ENCODE measurements around the gene QRFP. TPM values are rescaled to one million over a fixed set of nuclear protein-coding genes. Genes with fewer than 3 reads are reported as not detected.
"Not testable (repeated sequence)": the region's sequence is repeated elsewhere in the genome, so short reads cannot be mapped to it uniquely, and the experiment has no call there.

QRFP gene
- total RNA-seq, 2 experiments from 2014 or later = not detected

DNA sequence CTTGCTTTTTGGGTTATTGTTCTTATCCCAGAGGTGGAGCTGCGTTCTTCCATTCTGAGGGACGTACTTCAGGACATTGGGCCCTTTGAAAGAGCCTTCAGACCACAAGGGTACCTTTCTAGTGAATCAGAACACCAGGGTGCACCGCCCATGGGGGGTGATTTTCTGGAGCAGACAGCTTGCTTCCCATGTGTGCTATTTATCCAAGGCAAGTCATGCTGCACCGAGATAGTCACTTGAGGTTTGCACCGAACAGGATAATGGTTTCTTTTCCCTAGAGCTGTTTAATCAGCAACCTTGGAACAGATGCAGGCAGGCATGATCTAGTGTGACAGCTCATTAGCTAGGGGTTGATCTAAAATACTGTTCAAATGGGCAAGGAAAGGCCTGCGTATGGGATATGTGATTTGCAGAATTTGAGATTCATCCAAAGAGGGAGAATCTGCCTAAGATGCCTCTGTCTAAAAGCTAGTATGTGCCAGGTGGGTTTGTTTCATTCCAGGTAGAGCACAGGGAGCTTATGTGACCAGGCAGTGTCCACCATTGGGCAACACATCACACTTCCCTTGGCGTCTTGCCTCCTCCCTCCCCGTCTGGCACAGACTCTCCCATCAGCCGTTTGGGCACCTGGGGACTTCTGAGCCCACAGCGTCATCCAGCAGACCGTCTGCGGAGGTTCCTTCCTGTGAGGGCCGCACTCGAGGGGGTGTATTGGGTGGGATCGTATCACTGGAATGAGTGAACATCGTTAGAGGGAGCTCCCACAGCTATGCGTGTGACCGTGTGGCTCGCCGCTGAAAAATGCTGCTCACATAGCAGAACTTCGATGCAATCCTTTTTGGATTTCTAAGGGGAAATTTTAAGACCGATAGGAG, 38.5 kb downstream of the QRFP start:
- Mint-ChIP-seq H3K36me3 (ENCODE audit: low read depth) (peaks cover 4% of the 10 kb centered on the region), H3K4me1 (no peaks in the 10 kb centered on the region), H3K4me3 (no peak overlapping the region), H3K27me3 (no peaks in the 10 kb centered on the region), H3K27ac (no peak overlapping the region), H3K9me3 (no peaks in the 10 kb centered on the region)
- POLR2A ChIA-PET = no interaction called here
- no peak for DNase-seq
- CTCF ChIA-PET = interaction anchor here (0.8 kb wide), 1 partner anchor 22 kb away, joined by 3 read pairs; no protein-coding TSS in a partner anchor

DNA sequence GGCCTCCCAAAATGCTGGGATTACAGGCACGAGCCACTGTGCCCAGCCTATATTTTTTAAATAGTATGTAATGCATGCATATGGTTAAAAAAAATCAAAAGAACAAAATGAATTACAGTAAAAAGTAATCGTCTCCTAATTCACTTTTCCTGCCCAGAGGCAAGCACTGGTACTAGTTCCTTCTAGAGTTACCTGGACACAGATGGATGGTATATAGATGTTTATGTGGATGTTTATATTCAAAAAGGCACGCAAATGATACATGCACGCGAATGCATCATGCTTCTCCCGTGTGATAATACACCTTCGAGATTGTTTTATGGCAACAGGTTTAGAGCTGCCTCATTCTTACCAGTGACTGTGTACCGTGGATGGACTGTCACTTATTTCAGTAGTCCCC, 40.1 kb downstream of the QRFP start:
- Mint-ChIP-seq H3K27ac (no peak overlapping the region), H3K36me3 (ENCODE audit: low read depth) (peaks cover 4% of the 10 kb centered on the region), H3K4me3 (no peak overlapping the region), H3K4me1 (no peaks in the 10 kb centered on the region), H3K27me3 (no peaks in the 10 kb centered on the region), H3K9me3 (no peaks in the 10 kb centered on the region)
- ChIA-PET CTCF (no interaction called here), POLR2A (no interaction called here)
- no peak for DNase-seq

DNA sequence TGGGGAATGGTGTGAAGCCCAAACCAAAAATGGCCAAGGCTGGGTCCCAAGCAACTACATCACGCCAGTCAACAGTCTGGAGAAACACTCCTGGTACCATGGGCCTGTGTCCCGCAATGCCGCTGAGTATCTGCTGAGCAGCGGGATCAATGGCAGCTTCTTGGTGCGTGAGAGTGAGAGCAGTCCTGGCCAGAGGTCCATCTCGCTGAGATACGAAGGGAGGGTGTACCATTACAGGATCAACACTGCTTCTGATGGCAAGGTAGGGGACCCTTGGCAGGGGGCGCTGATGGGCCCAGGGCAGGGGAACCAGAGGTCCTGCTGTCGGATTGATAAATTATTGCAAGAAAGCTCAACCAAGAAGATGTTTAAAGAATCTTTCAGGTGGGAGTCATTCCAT, 41.8 kb downstream of the QRFP start:
- Mint-ChIP-seq H3K4me1 (no peaks in the 10 kb centered on the region), H3K4me3 (no peak overlapping the region), H3K27me3 (no peaks in the 10 kb centered on the region), H3K27ac (no peak overlapping the region), H3K36me3 (ENCODE audit: low read depth) (peaks cover 4% of the 10 kb centered on the region), H3K9me3 (no peaks in the 10 kb centered on the region)
- DNase-seq = no peak
- ChIA-PET CTCF (interaction anchor here (0.8 kb wide), 1 partner anchor 11 kb away, joined by 3 read pairs; no protein-coding TSS in a partner anchor), POLR2A (no interaction called here)

DNA sequence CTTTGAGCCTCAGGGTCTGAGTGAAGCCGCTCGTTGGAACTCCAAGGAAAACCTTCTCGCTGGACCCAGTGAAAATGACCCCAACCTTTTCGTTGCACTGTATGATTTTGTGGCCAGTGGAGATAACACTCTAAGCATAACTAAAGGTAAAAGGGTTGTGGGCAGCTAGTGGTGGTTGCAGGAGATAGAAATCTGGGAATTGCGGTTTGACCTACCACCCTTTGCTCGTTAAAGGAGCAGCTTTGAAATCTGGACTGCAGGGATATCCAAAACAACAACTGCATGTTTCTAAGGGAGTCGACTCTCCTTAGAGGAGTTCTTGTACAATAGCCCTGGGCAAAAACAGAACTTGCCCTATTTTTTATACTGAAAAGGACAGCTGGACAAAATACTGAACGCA, 42.5 kb downstream of the QRFP start:
- H3K4me1 Mint-ChIP-seq = no peaks in the 10 kb centered on the region
- no peaks in the 10 kb centered on the region for H3K27me3 Mint-ChIP-seq
- DNase-seq = no peak
- ChIA-PET POLR2A (no interaction called here), CTCF (interaction anchor here (0.8 kb wide), 1 partner anchor 12 kb away, joined by 3 read pairs; no protein-coding TSS in a partner anchor)
- H3K4me3 Mint-ChIP-seq = no peak overlapping the region
- H3K27ac Mint-ChIP-seq = no peak overlapping the region
- no peaks in the 10 kb centered on the region for H3K9me3 Mint-ChIP-seq
- H3K36me3 Mint-ChIP-seq (ENCODE audit: low read depth) = peaks cover 4% of the 10 kb centered on the region

DNA sequence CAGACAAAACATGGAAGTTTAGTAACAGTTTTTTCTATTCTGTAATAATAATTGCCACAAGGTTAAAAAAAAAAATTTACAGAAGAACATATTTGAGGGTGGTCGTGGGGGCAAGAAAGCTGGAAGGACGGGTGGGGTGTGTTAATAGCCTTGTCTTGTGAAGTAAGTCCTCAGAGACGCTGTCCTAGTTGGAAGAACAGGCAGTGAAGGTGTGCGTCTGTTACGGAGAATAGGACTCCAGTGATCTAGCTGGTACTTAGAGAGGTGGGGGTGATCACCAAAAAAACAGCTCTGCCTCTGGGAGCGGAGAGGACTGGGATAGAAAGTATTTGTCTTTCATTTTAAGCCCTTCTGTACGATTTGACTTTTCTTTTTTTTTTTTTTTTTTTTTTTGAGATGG, 43.8 kb downstream of the QRFP start:
- ChIA-PET CTCF (interaction anchor here (0.6 to 0.7 kb wide), 6 partner anchors 12 to 1269 kb away, joined by 3 to 5 read pairs (median 4); no protein-coding TSS in a partner anchor), POLR2A (interaction anchor here (0.8 kb wide), 1 partner anchor 11 kb away, joined by 3 read pairs; no protein-coding TSS in a partner anchor)
- Mint-ChIP-seq H3K36me3 (ENCODE audit: low read depth) (peaks cover 4% of the 10 kb centered on the region), H3K27me3 (no peaks in the 10 kb centered on the region), H3K9me3 (no peaks in the 10 kb centered on the region), H3K4me1 (no peaks in the 10 kb centered on the region), H3K4me3 (no peak overlapping the region), H3K27ac (no peak overlapping the region)
- no peak for DNase-seq

DNA sequence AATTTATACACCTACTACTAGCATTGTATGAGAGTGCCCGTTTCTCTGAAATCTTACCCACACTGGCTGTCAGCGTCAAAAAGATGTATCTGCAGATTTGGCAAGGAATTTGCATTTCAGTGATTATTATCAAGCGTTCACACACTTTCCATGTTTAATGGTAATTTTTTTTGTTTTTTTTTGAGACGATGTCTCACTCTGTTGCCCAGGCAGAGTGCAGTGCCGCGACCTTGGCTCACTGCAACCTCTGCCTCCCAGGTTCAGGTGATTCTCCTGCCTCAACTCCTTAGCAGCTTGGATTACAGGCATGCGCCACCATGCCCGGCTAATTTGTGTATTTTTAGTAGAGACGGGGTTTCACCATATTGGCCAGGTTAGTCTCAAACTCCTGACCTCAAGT, 47.3 kb downstream of the QRFP start:
- POLR2A ChIA-PET = no interaction called here
- Mint-ChIP-seq H3K4me1 (no peaks in the 10 kb centered on the region), H3K27ac (no peak overlapping the region), H3K4me3 (no peak overlapping the region), H3K9me3 (no peaks in the 10 kb centered on the region), H3K27me3 (no peaks in the 10 kb centered on the region), H3K36me3 (ENCODE audit: low read depth) (no peaks in the 10 kb centered on the region)
- DNase-seq = no peak
- CTCF ChIA-PET = no interaction called here

DNA sequence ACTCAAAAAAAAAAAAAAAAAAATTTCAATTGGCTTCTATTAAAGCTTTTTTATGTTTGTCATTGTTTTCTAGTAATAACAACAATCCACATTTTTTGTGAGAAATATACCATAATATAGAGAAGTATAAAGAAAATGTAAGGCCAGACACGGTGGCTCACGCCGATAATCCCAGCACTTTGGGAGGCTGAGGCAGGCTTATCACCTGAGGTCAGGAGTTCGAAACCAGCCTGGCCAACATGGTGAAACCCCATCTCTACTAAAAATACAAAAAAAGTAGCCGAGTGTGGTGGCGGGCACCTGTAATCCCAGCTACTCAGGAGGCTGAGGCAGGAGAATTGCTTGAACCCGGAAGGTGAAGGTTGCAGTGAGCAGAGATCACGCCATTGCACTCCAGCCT, 48.1 kb downstream of the QRFP start:
- DNase-seq; H3K4me1 Mint-ChIP-seq; CTCF ChIA-PET; H3K9me3 Mint-ChIP-seq; H3K36me3 Mint-ChIP-seq (ENCODE audit: low read depth); H3K27me3 Mint-ChIP-seq; H3K4me3 Mint-ChIP-seq; POLR2A ChIA-PET; H3K27ac Mint-ChIP-seq: not testable (repeated sequence)

DNA sequence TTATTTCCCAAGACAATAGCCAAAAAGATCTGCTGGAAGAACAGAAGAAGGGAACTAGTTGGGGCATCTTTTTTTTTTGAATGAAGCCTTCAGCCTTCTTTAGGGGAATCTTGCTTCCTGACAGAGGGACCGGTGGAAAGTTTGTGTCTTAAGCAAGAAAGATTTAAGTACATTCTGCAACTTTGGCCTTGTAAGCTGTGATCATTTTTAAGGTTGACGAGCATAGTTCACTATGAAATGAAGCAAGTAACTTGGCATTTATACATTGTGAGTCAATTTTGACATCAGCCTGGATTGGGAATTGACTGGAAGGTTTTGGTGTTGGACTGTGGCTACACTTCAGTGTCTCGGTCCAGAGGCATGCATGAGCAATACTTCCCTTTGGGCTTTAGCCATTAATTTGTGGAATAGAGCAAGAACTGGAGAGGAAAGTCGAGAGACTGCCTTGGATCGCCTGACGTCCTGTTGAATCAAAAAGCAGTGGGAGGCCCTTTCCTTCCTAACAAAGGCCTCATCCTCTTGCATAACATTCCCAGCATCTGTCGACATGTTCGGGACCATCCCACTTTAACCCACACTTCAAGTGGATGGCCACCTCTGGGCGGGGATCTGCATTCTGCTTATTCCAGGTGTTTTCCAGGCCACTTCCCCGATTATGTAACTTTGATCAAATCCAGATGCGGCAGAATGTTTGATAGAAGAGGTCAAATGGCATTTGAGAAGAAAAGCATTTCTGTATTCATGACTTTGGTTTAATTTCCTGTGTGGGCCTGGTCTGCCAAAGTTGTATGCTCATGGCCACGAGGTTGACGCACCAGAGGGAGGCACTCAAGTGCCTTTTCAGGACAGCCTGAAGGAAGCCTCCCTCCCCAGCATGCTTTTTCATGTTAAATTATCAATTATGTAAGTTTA, 49.0 kb downstream of the QRFP start:
- no peaks in the 10 kb centered on the region for H3K27me3 Mint-ChIP-seq

DNA sequence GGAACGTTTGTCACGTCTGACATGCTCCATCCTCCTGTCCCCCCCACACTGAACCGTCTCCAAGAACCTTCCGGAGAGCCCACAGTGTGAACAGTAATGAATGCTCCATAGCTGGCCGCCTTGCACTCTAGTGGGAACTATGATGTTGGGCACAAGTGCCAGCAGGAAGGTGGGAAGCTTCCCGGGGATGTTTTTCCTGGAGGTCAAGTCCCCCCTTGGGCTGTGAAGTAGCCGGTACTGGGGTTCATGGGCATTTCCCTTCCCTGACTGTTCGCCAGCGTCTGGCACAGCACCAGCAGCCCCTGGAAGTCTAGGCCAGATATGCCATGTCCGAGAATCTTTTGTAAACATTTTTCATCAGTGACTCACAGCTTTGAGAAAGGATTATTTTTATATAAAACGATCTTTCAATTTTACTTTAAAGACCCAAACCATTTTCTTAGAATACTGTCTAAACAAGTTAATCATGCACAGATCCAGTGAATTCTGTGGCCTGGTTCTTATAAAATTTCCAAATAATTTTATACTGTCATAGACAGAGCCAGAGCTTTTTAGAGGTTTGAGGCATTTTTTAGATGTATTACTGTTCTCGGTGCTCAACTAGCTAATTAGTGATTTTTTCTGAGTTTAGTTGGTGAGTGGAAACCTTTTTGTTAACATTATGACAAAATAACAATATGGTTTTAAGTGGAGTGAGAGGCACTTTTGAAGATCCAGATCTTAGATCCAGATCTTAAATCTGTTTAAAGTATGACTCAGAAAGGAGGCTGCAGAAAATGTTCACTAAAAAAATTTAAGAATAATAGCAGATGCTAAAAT, 49.9 kb downstream of the QRFP start:
- Mint-ChIP-seq H3K4me3 (no peak overlapping the region), H3K4me1 (peaks cover 13% of the 10 kb centered on the region), H3K27ac (no peak overlapping the region), H3K36me3 (ENCODE audit: low read depth) (no peaks in the 10 kb centered on the region), H3K9me3 (no peaks in the 10 kb centered on the region), H3K27me3 (no peaks in the 10 kb centered on the region)
- no peak for DNase-seq
- CTCF ChIA-PET = no interaction called here
- POLR2A ChIA-PET = no interaction called here

More for the DNA sequence above, 49.0 kb downstream of the QRFP start:
- Mint-ChIP-seq H3K27ac (no peak overlapping the region), H3K4me3 (no peak overlapping the region), H3K4me1 (peaks cover 13% of the 10 kb centered on the region), H3K36me3 (ENCODE audit: low read depth) (no peaks in the 10 kb centered on the region), H3K9me3 (no peaks in the 10 kb centered on the region)
- POLR2A ChIA-PET = no interaction called here
- CTCF ChIA-PET = no interaction called here
- DNase-seq = no peak

DNA sequence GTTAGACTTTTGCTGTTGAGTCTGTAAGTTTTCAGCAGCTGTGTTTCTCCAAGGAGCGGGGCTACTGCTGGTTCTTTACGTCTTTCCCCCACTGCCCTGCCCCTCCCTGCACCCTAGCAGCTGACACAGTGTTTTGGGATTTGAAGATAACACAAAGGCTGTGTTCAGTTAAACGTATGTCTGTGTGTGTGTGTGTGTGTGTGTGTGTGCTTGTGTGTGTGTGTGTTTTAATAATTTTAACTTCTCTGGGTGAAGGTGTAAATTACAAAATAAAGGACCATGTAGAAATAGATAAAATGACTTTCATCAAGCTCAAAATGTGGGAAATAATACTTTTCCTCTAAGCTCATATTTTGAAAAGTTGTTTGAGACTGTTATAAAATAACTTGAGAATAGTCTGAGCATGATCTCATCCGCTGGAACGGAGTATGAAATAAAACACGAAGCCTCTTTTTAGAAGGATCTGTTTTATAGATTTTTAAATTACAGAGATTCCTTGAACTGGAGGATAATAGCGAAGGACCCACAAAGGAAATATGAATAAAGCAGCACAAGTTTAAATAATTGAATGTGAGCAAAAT, 50.6 kb downstream of the QRFP start:
- Mint-ChIP-seq H3K9me3 (no peaks in the 10 kb centered on the region), H3K4me1 (peaks cover 13% of the 10 kb centered on the region), H3K27me3 (no peaks in the 10 kb centered on the region), H3K4me3 (no peak overlapping the region), H3K27ac (no peak overlapping the region), H3K36me3 (ENCODE audit: low read depth) (no peaks in the 10 kb centered on the region)
- POLR2A ChIA-PET = no interaction called here
- CTCF ChIA-PET = interaction anchor here (0.6 to 1.4 kb wide), 2 partner anchors 9 to 396 kb away, joined by 3 to 4 read pairs; no protein-coding TSS in a partner anchor
- DNase-seq = no peak

DNA sequence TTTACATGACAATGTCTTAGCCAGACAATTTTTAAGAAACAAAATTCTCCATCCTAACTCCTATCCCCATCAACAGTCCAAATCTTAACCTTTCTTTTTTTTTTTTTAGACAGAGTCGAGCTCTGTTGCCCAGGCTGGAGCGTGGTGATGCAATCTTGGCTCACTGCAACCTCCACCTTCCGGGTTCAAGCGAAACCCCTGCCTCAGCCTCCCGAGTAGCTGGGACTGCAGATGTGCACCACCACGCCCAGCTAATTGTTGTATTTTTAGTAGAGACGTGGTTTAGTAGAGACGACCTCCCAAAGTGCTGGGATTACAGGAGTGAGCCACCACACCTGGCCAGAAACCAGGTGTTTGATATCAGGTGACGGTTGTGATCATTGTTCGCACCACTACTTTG, 51.4 kb downstream of the QRFP start:
- Mint-ChIP-seq H3K4me3 (no peak overlapping the region), H3K36me3 (ENCODE audit: low read depth) (no peaks in the 10 kb centered on the region), H3K9me3 (no peaks in the 10 kb centered on the region), H3K27me3 (no peaks in the 10 kb centered on the region), H3K27ac (no peak overlapping the region), H3K4me1 (peaks cover 13% of the 10 kb centered on the region)
- ChIA-PET CTCF (interaction anchor here (0.6 to 1.4 kb wide), 2 partner anchors 9 to 397 kb away, joined by 3 to 4 read pairs; no protein-coding TSS in a partner anchor), POLR2A (no interaction called here)
- DNase-seq = no peak

DNA sequence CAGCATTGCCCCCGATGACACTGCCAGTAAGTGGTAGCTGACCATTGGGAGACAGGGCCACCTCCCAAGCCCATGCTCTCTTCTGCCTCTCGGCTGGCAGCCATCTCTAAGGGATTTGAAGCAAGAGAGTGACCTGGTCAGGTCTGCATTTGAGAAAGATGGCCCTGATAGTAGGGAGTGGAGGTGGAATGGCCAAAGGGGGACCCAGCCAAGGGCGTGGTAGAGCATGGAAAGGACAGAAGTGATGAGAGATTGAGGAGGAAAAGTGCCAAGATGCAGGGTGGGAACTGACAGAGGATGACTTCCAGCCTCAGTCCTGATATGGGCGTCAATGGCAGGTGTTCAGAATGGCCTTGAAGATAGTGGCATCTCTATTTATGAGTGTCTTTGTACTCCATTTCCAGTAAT, 52.6 kb downstream of the QRFP start:
- H3K4me1 Mint-ChIP-seq = peaks cover 13% of the 10 kb centered on the region
- no peaks in the 10 kb centered on the region for H3K36me3 Mint-ChIP-seq (ENCODE audit: low read depth)
- POLR2A ChIA-PET = no interaction called here
- DNase-seq = no peak
- H3K27ac Mint-ChIP-seq = no peak overlapping the region
- CTCF ChIA-PET = no interaction called here
- H3K4me3 Mint-ChIP-seq = no peak overlapping the region
- no peaks in the 10 kb centered on the region for H3K27me3 Mint-ChIP-seq
- no peaks in the 10 kb centered on the region for H3K9me3 Mint-ChIP-seq

Measured in activated CD4-positive, alpha-beta T cell treated with anti-CD3 and anti-CD28 coated beads, Interleukin-2, amount 10 ng/mL, durations not matched to agents 7 days and 5 days (primary cell).